Activated naive CD8-positive, alpha-beta T cell treated with anti-CD3 and anti-CD28 coated beads, Interleukin-2, amount 10 ng/mL, durations not matched to agents 7 days and 5 days (primary cell): Measurements from ENCODE around the gene PTPRM. TPM values are rescaled to one million over a fixed set of nuclear protein-coding genes. Genes with fewer than 3 reads are reported as not detected.

ENCODE experiments used
- ATAC-seq: fragments of 150-1000 bp; cut with Tn5 transposase; one replicate; pipeline ENCODE4 v1.10.0; 2021; ENCODE audit warnings: low read depth, moderate library complexity
- POLR2A ChIA-PET: fragments of 350-600 bp; sonication (Branson Sonifier 250); formaldehyde crosslinking; loops from one replicate; lab custom pipeline; 2021; ENCODE audit warnings: antibody characterized with exemption; lab: Charles Lee
- DNase-seq: peaks from one replicate; pipeline ENCODE4 v3.0.0; 2021
- H3K27ac Mint-ChIP-seq: one replicate; pipeline ENCODE4 v1.8.0; 2022; ENCODE audit warnings: mild to moderate bottlenecking, mixed read lengths
- H3K27me3 Mint-ChIP-seq: one replicate; pipeline ENCODE4 v1.8.0; 2022; ENCODE audit warnings: mild to moderate bottlenecking, moderate library complexity, mixed read lengths
- H3K36me3 Mint-ChIP-seq: one replicate; pipeline ENCODE4 v1.8.0; 2021; ENCODE audit warnings: mild to moderate bottlenecking, mixed read lengths
- H3K4me1 Mint-ChIP-seq: one replicate; pipeline ENCODE4 v1.8.0; 2021; ENCODE audit warnings: mixed read lengths
- H3K4me3 Mint-ChIP-seq: one replicate; pipeline ENCODE4 v1.8.0; 2022; ENCODE audit warnings: mild to moderate bottlenecking, moderate library complexity, mixed read lengths
- H3K9me3 Mint-ChIP-seq: one replicate; pipeline ENCODE4 v1.8.0; 2021; ENCODE audit warnings: mixed read lengths
- total RNA-seq, 2 experiments: library from RNA; stranded (reverse); gene quantifications; one replicate each; pipeline ENCODE4 v1.2.3, GENCODE V29; 2021

Gene PTPRM
- total RNA-seq, 2 experiments from 2014 or later, result 6.5 to 6.6 TPM

DNA sequence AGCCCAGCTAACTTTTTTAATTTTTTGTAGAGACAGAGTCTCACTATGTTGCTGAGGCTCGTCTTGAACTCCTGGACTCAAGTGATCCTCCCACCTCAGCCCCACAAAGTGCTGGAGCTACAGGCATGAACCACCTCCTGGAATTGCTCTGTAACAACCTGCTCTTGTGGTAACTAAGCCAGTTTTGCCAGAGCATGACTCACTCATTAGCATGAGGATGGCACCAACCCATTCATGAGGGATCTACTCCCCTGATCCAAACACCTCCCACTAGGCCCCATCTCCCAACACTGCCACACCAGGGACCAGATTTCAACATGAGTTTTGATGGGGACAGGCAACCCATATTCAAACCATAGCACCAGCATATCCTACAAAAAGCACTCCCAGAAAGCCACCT, 693.2 kb downstream of the PTPRM start:
- ATAC-seq, result no peak

DNA sequence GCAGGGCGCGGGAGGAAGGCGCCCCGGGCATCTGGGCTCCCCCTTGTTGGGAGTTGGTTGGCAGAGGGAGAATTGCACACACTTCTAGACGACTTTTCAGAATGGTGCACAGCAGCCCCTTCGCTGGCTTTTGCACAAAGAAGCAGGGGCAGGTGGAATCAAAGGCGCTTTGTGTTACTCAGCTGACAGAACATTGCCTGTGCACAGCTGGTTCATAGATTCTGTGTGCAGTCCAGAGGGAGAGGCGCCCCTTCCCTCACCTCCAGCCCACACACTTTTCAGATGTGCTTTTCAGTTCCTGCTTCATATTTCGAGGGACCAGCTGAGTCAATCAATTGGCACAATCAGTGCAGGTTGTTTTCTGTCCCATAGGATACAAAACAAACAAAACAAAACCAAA, 693.7 kb downstream of the PTPRM start:
- H3K27me3 Mint-ChIP-seq, result no peaks in the 10 kb centered on the region
- POLR2A ChIA-PET, result no interaction called here
- no peaks in the 10 kb centered on the region for H3K36me3 Mint-ChIP-seq

More for the DNA sequence above, 693.2 kb downstream of the PTPRM start:
- H3K4me3 Mint-ChIP-seq, result no peak overlapping the region
- H3K4me1 Mint-ChIP-seq, result no peaks in the 10 kb centered on the region
- peaks cover 1% of the 10 kb centered on the region for H3K9me3 Mint-ChIP-seq
- DNase-seq, result no peak
- H3K27me3 Mint-ChIP-seq, result no peaks in the 10 kb centered on the region
- no peak overlapping the region for H3K27ac Mint-ChIP-seq
- H3K36me3 Mint-ChIP-seq, result no peaks in the 10 kb centered on the region
- POLR2A ChIA-PET, result no interaction called here

DNA sequence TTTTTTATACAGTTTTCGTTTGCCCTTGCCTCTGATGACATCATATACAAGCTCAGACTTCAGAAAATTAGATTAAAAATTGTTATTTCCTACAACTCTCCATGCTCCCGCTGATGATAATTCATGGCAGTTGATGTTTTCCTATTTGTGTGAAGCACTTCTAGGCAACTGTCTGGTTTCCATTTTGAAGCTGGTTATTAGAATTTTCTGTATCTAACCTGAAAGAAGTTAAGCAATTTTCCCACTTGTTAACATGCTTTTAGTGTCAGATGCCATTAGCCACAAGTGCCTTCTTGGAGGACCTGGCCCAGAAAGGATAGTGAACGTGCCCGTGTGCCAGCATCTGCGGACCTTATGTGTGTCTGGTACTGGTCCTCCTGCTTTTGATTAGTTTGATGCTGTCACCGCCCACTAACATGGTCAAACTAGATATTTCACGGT, 694.6 kb downstream of the PTPRM start:
- no peak for DNase-seq
- ATAC-seq, result no peak
- peaks cover 1% of the 10 kb centered on the region for H3K9me3 Mint-ChIP-seq
- no peaks in the 10 kb centered on the region for H3K36me3 Mint-ChIP-seq
- H3K4me3 Mint-ChIP-seq, result no peak overlapping the region
- H3K27ac Mint-ChIP-seq, result no peak overlapping the region
- H3K4me1 Mint-ChIP-seq, result no peaks in the 10 kb centered on the region
- no peaks in the 10 kb centered on the region for H3K27me3 Mint-ChIP-seq
- POLR2A ChIA-PET, result no interaction called here

More for the DNA sequence above, 693.7 kb downstream of the PTPRM start:
- no peaks in the 10 kb centered on the region for H3K4me1 Mint-ChIP-seq
- no peak overlapping the region for H3K4me3 Mint-ChIP-seq
- no peak for ATAC-seq
- H3K27ac Mint-ChIP-seq, result no peak overlapping the region
- no peak for DNase-seq
- H3K9me3 Mint-ChIP-seq, result peaks cover 1% of the 10 kb centered on the region

DNA sequence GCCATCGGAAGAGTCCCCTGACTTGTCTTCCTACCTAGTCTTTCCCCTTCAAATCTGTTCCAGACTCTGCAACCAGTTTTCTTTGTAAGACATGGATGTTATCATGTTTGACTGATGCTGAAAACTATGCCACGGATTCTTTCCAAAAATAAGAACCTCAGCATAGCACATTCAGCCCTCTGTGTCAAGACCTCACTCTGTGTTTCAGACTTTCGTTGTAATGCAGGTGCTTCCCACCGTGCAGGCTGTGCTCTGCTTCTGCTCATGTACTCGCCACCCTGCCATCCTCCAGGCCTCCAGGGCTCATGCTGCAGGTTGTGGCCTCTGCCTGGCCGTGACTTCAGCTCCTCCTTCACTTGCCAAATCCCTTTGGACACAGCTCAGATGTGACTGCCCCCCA, 695.1 kb downstream of the PTPRM start:
- POLR2A ChIA-PET, result no interaction called here
- Mint-ChIP-seq H3K4me1 (no peaks in the 10 kb centered on the region), H3K9me3 (peaks cover 1% of the 10 kb centered on the region), H3K27me3 (no peaks in the 10 kb centered on the region), H3K4me3 (no peak overlapping the region), H3K36me3 (no peaks in the 10 kb centered on the region), H3K27ac (no peak overlapping the region)
- no peak for DNase-seq
- no peak for ATAC-seq

DNA sequence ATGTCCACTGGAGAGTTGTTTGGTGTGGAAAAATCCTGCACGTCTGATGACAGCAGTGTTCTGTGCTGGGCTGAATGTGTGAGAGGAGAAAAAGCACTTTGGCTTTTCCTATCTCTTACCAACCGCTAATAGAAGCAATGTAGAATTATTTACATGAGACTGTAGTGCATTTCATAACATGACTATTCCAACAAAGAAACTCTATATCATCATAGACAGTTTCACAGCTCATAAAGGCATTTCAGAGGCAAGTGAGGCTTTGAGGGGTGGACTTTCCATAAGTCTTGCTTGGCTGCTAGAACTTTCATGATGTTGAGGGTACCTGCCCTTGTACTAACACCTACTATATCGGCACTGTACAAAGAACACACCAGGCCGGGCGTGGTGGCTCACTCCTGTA, 697.0 kb downstream of the PTPRM start:
- no peak for DNase-seq
- Mint-ChIP-seq H3K4me3 (no peak overlapping the region), H3K9me3 (peaks cover 1% of the 10 kb centered on the region), H3K27ac (no peak overlapping the region), H3K27me3 (no peaks in the 10 kb centered on the region), H3K36me3 (no peaks in the 10 kb centered on the region), H3K4me1 (no peaks in the 10 kb centered on the region)
- ATAC-seq, result no peak
- POLR2A ChIA-PET, result no interaction called here

DNA sequence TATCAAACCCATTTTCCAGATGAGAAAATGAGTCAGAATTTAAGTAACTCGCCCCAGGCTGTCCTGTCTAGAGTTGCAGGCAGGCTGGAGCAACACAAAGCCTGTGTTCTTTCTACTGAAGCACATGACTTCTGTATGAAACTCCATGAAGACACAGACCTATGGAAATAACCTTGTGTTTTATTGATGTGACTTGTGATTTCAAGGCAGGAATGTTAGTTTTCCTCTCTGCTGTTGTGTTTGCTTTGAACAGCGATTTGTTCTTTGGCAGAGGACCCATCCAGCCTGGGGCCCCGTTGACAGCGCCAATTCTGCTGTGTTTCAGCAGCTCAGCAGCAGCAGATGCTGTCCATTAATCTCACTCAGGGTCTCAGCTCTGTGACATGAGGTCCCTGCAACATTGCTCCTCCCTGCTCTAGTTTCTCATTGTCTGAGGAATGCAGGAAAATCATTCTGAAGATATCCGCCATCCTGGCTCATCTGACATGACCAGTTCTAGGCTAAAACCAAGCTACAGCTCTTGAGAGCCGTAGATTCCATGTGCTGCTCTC, 697.8 kb downstream of the PTPRM start:
- Mint-ChIP-seq H3K4me1 (no peaks in the 10 kb centered on the region), H3K27me3 (no peaks in the 10 kb centered on the region), H3K9me3 (peaks cover 1% of the 10 kb centered on the region), H3K27ac (no peak overlapping the region), H3K36me3 (no peaks in the 10 kb centered on the region), H3K4me3 (no peak overlapping the region)
- POLR2A ChIA-PET, result no interaction called here
- DNase-seq (no peak), ATAC-seq (no peak)

DNA sequence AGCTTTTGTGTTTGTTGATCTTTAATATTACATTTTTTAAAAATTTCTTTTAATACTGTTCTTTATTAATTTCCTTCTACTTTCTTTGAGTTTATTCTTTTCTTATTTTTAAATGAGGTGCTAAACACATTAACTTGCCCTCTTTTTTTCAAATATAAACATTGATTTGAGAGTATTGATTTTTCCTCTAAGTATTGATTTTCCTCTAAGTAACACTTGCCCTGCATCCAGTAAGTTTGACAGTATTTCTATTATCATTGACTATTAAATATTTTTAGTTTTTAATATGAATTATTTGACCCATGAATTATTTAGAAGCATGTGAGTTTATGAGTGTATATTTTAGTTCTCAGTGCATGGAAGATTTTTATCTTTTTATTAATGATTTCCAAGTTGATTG, 705.1 kb downstream of the PTPRM start:
- H3K4me3 Mint-ChIP-seq, result no peak overlapping the region
- H3K9me3 Mint-ChIP-seq, result peaks cover 2% of the 10 kb centered on the region
- no peaks in the 10 kb centered on the region for H3K4me1 Mint-ChIP-seq
- POLR2A ChIA-PET, result no interaction called here
- no peak overlapping the region for H3K27ac Mint-ChIP-seq
- DNase-seq (no peak), ATAC-seq (no peak)
- H3K27me3 Mint-ChIP-seq, result no peaks in the 10 kb centered on the region
- no peaks in the 10 kb centered on the region for H3K36me3 Mint-ChIP-seq

DNA sequence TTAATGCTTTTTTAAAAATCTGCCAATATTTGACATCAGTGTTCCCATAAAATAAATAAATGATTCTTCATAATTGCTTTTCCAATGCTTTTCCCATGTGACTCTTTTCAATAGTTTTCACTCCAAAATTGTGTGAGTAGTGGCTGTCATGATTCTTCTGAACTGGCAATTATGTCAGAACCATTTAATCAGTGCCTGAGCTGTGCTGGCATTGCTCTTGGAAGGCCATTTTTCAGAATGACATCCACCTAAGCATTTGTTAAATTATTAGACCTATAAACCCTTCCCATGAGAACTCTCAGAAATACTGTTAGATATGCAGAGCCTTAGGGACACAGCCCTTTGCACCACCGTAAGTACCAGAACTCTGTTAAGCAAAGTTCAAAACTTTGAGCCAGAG, 707.3 kb downstream of the PTPRM start:
- POLR2A ChIA-PET, result no interaction called here
- Mint-ChIP-seq H3K27ac (no peak overlapping the region), H3K27me3 (no peaks in the 10 kb centered on the region), H3K36me3 (no peaks in the 10 kb centered on the region), H3K4me3 (no peak overlapping the region), H3K4me1 (no peaks in the 10 kb centered on the region), H3K9me3 (peaks cover 2% of the 10 kb centered on the region)
- ATAC-seq, result no peak
- no peak for DNase-seq

DNA sequence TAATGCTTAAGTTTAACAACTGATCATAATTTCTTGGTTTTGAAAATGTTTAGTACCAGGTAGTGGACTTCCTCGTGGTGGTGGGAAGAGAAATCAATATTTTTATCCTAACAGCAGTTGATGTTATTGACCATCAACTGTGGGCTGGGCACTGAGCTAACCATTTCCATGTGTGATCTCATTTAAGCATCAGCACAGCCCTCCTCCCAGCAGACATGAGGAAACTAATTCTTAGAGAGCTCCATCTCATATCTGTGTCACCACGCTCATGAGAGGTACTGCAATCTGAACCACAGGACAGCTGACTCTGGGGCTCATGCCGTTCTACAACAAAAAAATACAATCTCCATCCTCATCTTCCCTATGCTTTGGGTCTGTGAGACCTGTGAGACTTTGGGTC, 709.3 kb downstream of the PTPRM start:
- H3K4me1 Mint-ChIP-seq, result no peaks in the 10 kb centered on the region
- POLR2A ChIA-PET, result no interaction called here
- H3K9me3 Mint-ChIP-seq, result peaks cover 2% of the 10 kb centered on the region
- no peak overlapping the region for H3K27ac Mint-ChIP-seq
- no peaks in the 10 kb centered on the region for H3K36me3 Mint-ChIP-seq
- no peak overlapping the region for H3K4me3 Mint-ChIP-seq
- no peaks in the 10 kb centered on the region for H3K27me3 Mint-ChIP-seq
- ATAC-seq (no peak), DNase-seq (no peak)

DNA sequence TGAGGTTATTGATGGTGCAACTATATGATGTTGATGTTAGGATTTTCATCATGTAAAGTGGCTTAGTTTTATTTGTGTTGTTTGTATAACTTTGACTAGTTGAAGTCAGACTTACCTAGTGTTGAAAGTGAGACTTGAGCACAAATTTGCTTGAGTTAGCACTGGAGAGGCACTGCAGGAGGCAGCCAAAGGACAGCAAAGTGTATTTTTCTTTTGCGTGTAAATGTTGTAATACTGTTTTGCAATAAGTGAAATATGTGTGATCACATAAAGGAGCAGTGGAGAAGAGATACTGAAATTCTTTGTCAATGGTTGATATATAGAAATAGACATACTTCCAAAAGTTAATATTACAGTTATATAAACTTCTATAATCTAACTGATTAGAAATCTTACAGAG, 710.2 kb downstream of the PTPRM start:
- no peaks in the 10 kb centered on the region for H3K4me1 Mint-ChIP-seq
- H3K9me3 Mint-ChIP-seq, result peaks cover 2% of the 10 kb centered on the region
- H3K27ac Mint-ChIP-seq, result no peak overlapping the region
- no peaks in the 10 kb centered on the region for H3K36me3 Mint-ChIP-seq
- POLR2A ChIA-PET, result no interaction called here
- no peak overlapping the region for H3K4me3 Mint-ChIP-seq
- no peak for ATAC-seq
- DNase-seq, result no peak
- no peaks in the 10 kb centered on the region for H3K27me3 Mint-ChIP-seq

DNA sequence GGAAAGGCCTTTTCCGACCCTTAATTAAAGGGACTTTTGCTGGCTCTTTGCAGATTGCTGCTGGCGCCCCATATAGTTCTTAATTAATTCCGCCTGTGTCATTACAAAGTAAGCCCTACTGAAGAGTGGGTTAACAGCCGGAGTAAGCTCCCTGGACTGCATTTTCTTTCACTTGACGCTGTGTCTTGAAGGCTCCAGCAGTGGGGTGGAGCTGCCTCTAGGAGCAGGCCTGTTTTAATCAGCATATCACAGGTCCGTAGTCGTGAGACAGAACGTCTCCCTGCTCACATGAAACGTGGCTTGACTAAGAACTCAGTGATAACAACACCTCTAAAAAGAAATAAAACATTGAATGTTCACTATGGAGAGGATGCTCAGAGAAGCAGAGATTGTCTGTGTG, 712.2 kb downstream of the PTPRM start:
- no peak for DNase-seq
- no peak overlapping the region for H3K4me3 Mint-ChIP-seq
- peaks cover 2% of the 10 kb centered on the region for H3K9me3 Mint-ChIP-seq
- no peaks in the 10 kb centered on the region for H3K27me3 Mint-ChIP-seq
- POLR2A ChIA-PET, result no interaction called here
- H3K27ac Mint-ChIP-seq, result no peak overlapping the region
- no peaks in the 10 kb centered on the region for H3K4me1 Mint-ChIP-seq
- ATAC-seq, result no peak
- no peaks in the 10 kb centered on the region for H3K36me3 Mint-ChIP-seq

DNA sequence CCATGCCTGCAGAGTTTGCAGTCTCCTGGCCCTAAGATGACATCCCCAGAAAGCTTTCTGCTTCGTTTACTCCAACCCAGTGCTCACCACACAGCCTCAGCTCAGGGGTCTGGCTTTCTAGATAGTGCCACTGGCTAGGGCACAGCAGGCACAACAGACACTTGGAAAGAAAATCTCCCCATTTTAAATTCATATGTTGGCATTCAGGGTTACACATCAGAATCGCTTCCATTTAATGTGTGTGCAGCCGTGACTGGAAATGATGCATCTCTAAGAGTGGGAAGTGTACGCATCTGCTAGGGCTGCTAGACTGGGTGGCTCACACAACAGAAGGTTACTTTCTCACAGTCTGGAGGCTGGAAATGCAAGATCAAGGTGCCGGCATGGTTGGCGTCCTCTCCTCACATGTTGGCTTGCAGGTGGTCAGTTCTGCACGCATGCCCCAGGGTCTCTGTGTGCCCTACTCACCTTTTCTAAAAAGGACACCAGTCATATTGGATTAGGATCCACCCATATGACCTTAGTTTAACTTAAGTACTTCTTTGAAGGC, 712.7 kb downstream of the PTPRM start:
- Mint-ChIP-seq H3K4me3 (no peak overlapping the region), H3K36me3 (no peaks in the 10 kb centered on the region), H3K9me3 (peaks cover 2% of the 10 kb centered on the region), H3K27me3 (no peaks in the 10 kb centered on the region), H3K4me1 (no peaks in the 10 kb centered on the region), H3K27ac (no peak overlapping the region)
- POLR2A ChIA-PET, result no interaction called here
- ATAC-seq (no peak), DNase-seq (no peak)

DNA sequence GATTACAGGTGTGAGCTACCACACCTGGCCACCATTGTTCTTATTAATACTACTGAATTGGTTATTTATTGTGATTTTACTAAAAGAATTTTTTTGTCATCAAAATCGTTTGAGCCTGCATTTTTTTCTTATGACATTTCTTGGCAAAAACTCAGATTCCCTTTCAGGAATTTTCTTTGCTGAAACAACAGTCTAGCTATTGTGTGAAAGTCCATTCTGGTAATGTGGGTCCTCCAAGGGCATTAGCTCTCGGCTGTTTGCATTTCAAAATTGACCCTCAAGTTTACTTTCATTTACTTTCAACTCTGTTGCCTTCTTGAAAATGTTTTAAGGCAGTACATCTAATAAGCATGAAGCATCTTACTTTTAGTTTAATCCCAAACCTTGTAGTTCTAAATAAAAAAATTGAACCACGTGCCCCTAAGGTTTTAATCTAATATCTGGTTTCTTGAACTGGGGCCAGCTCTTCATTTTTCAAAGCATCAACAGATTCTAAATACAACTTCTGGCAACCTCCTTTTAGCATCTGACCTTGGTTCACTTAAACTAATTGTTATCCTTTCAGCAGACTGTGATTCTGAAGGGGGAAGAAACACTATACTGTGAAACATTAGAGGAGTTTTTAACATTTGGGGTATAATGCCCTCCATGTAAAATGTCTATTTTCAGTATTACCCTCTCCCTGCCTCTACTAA, 716.9 kb downstream of the PTPRM start:
- Mint-ChIP-seq H3K27me3 (peaks cover 2% of the 10 kb centered on the region), H3K9me3 (no peaks in the 10 kb centered on the region), H3K4me1 (no peaks in the 10 kb centered on the region), H3K36me3 (no peaks in the 10 kb centered on the region), H3K4me3 (no peak overlapping the region), H3K27ac (no peak overlapping the region)
- ATAC-seq (no peak), DNase-seq (no peak)
- POLR2A ChIA-PET, result no interaction called here

DNA sequence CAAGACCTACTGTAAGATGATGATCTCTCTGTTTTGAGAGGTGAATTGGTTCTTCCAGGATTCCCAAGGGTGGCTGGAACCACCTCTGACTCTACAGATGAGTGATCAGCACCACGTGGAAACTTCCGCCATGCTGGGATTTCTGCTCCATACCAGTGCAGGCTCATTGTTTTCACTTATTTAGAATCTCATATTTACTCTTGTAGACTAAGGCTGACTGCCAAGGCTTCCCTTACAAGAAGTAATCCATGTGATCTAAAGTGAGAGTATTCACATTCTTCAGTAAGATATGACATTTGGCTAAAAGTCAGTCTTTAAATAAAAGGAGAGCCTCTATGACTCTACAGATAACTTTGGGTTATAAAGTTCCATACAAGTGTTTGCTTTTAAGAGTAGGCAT, 719.2 kb downstream of the PTPRM start:
- Mint-ChIP-seq H3K9me3 (no peaks in the 10 kb centered on the region), H3K4me3 (no peak overlapping the region), H3K4me1 (no peaks in the 10 kb centered on the region), H3K27me3 (peaks cover 2% of the 10 kb centered on the region), H3K27ac (no peak overlapping the region), H3K36me3 (no peaks in the 10 kb centered on the region)
- POLR2A ChIA-PET, result no interaction called here
- no peak for ATAC-seq
- no peak for DNase-seq
